Activated CD4-positive, CD25-positive, alpha-beta regulatory T cell treated with anti-CD3 and anti-CD28 coated beads, Interleukin-2, amount 50 U/mL, for 72 hours (primary cell): Measurements from ENCODE around the gene NFIX.

Source experiments
- DNase-seq: peaks from one replicate; pipeline ENCODE4 v3.0.0; 2021

NFIX gene

GRCh38 chr19:13010038-13010991, 15.0 kb downstream of the NFIX start:
- no peak for DNase-seq

- no peak for DNase-seq
These were observed 15.8 kb downstream of the NFIX start for GRCh38 chr19:13010992-13011652.

DNA sequence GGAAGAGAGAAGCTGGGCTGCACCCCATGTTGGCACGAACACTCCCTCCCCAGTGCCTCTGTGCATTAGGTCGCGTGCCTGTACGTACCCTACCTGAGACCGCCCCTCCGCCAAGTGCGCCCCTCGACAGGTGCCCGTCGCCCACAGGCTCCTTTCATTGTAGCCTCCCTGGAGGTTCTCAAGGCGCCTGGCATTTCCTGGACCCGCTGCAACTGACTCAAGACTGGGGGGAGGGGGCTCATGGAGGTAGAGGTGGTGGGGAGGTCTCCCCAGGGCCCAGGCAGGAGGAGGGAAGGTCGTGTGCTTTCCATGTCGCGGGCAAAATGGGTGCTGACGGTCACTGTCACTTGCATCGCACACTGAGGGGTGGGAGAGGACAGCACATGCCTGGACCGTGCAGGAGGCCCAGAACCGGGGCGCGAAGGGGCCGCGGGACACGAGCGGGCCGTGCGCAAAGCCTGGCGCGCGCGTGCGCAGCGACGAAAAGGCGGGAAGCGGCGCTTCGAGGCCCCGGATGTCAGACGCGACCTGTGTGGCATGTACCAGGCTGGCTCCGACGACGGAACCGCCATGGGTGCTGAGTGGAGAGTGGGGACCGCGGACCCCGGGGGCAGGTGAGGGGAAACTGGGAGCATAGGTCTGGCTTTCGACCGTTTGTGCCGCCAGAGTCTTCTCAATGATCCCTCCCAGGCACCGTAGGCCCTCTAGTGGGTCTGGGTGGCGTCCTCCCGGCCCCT, 16.5 kb downstream of the NFIX start:
- no peak for DNase-seq

DNA sequence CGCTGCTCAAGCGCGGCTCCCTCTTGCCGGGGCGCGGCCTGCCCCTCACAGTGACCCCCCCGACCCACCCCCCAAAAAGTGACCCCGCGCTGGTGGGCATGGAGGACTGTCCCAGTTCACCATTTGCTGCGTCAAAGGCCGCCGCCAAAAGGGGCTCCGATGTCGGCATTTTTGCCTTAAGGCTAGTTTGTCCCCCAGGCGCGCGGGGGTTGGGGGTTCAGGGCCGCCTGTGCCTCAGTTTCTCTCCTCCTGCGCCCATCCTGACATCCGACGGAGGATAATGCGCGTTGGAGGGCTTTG, 17.1 kb downstream of the NFIX start:
- no peak for DNase-seq

- no peak for DNase-seq
These were observed 17.7 kb downstream of the NFIX start for GRCh38 chr19:13012690-13013608.

- DNase-seq, result no peak
These were observed 18.4 kb downstream of the NFIX start for GRCh38 chr19:13013649-13014048.

DNA sequence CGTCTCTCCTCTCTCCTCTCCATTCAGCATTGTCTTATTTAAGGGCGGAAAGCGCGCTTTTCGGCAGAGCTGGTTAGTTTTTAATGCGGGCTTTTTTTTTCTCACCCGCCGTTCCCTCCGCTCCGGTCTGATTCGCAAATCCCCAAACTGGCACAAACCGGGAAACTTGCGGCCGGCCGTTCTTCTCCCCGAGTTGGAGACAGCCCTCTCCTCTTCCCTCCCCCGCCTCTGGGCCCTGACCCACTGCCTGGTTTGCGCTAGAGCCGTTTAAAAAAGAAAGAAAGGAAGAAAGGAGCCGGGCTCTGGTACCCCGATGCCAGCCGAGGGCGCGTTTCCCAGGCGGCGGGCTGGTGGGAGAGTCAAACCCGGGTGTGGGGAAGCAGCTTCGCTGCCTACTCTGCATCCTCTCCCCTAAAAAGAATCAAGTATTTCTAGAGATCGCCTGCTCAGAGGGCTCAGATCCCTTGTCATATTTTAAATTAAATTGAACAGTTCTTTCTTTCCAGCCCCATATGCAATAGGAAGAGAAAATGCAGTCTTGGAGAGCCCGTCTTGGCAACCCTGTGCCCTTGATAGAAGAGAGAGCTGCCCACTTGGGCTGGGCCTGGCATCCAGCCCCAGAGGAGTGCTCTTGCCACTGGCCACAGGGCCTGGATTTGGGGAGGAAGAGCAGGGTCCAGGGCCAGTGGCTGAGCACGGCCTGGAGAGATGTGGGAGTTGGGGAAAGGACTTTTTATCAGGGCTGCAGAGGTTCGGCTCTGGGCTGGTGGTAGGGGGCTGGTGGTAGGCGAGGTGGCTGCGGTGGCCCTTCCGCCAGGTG, 19.0 kb downstream of the NFIX start:
- DNase-seq, result no peak

- no peak for DNase-seq
These were observed 19.6 kb downstream of the NFIX start for GRCh38 chr19:13014921-13015280.

- DNase-seq, result no peak
These were observed 20.3 kb downstream of the NFIX start for GRCh38 chr19:13015361-13016223.

DNA sequence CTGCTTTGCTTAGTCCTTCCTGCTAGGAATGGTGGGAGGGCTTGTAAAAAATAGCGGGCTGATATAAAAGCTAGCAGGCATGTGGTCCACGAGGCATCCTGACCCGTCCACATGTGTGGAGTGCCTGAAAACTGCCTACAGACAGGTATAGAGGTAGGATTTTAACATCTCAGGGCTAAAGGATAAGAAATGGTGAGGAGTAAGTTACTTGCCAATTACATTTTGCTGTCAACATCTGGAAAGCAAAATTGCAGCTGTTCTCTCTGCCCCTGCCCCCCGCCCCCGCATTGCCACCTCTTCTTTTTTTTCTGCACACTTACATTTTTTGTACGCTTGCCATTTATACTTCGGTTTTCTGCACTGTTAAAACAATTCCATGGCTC, 21.0 kb downstream of the NFIX start:
- DNase-seq, result no peak

GRCh38 chr19:13016628-13017305, 21.5 kb downstream of the NFIX start:
- no peak for DNase-seq

GRCh38 chr19:13017306-13018034, 22.2 kb downstream of the NFIX start:
- no peak for DNase-seq

- no peak for DNase-seq
These were observed 23.0 kb downstream of the NFIX start for GRCh38 chr19:13018035-13018914.

DNA sequence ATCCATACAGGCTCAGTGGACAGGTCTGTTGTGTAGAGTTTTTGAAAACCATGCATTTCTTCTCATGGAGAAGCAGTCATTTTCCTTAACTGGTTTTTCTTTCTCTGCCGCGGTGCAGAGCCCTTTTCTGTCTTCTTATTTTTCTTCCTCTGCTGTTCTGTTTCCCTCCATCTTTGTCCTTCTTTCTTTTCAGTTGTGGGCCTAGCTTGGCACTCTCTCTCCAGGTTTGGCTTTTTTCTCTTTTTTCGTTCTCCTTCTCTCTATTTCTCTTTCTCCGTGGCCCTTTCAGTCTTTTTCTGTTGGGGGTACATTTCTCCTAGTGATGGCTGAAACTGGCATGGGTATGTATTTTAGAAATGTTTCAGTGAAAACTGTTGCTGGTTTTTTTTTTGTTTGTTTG, 24.1 kb downstream of the NFIX start:
- DNase-seq, result no peak

DNA sequence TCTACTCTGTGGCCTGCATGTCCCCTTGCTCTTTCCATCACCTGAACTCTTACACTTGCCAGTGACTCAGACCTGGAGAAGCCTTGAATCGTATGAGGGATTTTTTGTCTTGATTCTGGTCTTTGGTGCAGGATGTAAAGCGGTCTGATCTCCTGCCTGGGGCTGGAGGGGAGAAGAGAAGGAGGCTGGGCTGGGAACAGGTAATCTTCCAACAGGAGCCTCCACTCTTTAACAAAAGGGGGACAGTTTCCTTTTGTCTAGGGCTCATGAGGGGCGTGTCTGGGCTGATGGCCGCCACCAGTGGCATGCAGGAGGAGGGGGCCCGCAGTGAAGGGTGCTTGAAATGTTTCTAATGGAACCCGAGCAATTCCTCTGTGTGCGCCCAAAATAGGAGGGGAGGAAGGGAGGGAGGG, 24.7 kb downstream of the NFIX start:
- DNase-seq, result no peak

DNA sequence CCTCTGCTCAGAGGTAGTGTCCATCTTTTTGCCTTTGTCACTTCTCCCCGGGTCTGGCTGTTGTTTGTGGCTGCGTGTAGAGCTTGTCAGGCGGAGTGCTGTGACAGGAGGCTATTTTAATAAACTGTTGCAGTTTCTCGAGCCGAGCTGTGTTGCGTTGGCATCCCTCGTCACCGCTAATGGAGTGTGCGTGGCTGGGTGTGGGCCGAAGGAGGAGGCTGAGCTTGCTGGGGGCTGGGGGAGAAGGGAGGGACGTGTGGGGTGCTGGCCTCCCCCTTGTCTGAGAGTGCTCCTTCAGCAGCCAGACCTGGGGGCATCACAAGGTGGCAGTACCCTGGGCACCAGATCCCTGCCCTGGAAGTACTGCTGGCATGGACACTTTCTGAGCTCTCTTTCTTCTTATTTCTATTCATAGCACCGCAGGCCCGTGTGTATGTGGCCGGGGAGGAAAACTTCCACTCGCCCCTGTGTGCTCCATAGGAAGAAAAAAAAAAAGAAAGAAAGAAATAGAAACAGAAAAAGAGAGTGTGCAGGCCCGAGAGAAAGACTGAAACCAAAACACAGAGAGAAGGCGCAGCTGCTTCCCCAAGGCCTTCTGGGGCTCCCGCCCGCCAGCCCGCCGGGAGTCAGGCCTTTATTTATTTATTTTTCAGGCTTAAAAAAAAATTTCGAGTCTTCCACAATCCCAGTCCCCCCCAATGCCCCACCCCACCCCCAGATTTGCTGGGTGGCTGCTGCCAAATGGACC, 27.0 kb downstream of the NFIX start:
- no peak for DNase-seq

DNA sequence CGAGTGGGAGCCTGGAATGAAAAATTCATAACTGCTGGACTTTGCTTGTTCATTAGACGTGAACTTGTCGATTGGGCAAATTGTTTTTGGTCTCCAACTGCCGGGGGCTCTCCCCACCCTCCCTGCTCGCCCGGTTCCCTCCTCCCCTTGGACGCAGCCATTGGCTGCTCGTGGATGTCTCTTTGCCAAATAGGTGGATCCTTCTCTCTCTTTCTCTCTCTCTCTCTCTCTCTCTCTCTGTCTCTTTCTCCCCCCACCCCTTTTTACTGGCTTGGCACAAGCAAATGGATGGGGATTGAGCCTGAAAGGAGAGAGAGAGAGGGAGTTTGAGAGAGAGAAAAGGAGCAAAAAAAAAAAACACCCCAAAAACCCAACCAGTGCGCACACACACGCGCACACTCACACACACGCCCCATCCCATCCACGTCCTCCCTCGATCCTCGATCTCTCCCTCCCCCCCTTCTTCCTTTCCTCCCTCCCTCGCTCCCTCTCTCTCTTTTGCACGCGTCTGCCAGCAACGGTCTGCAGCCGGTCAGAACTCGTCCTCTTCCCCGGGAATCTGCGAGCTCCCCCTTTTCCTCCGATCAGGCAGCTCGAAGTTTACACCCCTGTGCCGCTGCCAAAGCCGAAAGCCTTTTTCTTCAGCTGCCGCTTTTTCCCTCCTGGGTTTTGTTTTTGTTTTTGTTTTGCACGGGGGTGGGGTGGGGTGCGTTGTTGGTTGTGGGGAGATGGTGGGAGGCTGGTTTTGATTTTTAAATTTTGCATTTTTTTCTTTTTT, 27.8 kb downstream of the NFIX start:
- no peak for DNase-seq
